BJ (cell line): ENCODE measurements around the gene CHP2. TPM values are rescaled to one million over a fixed set of nuclear protein-coding genes. Genes with fewer than 3 reads are reported as not detected.
"Not testable (repeated sequence)": the region's sequence is repeated elsewhere in the genome, so short reads cannot be mapped to it uniquely, and the experiment has no call there.

ENCODE experiments used
- CTCF ChIA-PET: fragments of 350-600 bp; formaldehyde crosslinking; extraction: SDS; loops from one replicate; lab custom pipeline; 2021; ENCODE audit warnings: antibody characterized with exemption, inconsistent platforms; lab: Yijun Ruan, JAX
- POLR2A ChIA-PET: fragments of 300-600 bp; sonication (Branson Sonifier 250); formaldehyde crosslinking; extraction: SDS; loops from one replicate; lab custom pipeline; 2021; ENCODE audit warnings: antibody characterized with exemption; lab: Charles Lee
- DNase-seq: peaks from one replicate; pipeline ENCODE4 v3.0.0-alpha.2; 2011; ENCODE audit warnings: low read depth
- H3K27me3 ChIP-seq: 2 replicates; pipeline ENCODE4 v1.6.0; 2011; ENCODE audit warnings: low read length; ENCODE audit not compliant: control insufficient read depth, insufficient read depth
- H3K36me3 ChIP-seq: 2 replicates; pipeline ENCODE4 v1.5.1; 2011; ENCODE audit warnings: low read length; ENCODE audit not compliant: control insufficient read depth, insufficient read depth
- H3K4me3 ChIP-seq: 2 replicates; pipeline ENCODE4 v1.5.1; 2011; ENCODE audit warnings: low read depth, mild to moderate bottlenecking, control low read depth, low read length
- polyA plus RNA-seq: library from polyadenylated mRNA; depleted of rRNA; stranded (reverse); fragments of >200 nt; gene quantifications from 2 replicates; pipeline ENCODE4 v1.2.3, GENCODE V29; 2011
- TF ChIP-seq, protein P1 (sequence below): IDR thresholded peaks from 2 replicates; pipeline ENCODE4 v1.5.1; 2011; ENCODE audit warnings: low read depth, mild to moderate bottlenecking, control low read depth, inconsistent platforms, low read length, moderate library complexity; ENCODE audit not compliant: insufficient read depth

The CHP2 gene
- polyA plus RNA-seq, 1 experiment, result not detected

DNA sequence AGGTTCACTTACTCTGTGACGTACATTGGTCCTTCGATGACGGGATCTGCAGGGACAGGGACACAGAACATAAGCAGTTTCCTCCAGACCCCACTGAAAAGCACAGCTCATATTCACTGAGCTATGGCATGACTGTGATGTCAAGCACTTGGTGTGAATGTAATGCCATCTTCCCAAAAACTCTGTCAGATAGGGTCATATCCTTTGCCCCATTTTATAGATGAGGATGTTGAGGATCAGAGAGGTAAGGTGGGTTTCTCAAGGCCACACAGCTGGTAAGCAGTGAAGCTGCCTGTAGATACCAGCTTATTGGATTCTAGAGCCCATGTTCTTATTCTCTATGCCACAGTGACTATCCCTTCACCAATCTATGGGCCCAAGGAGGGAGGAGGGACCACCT, 44.3 kb upstream of the CHP2 start:
- CTCF ChIA-PET, result interaction anchor here (1.7 kb wide), 1 partner anchor 10 kb away, joined by 4 read pairs; no protein-coding TSS in a partner anchor
- POLR2A ChIA-PET, result no interaction called here
- DNase-seq, result no peak
- Histone ChIP-seq H3K36me3 (no peaks in the 10 kb centered on the region), H3K27me3 (peaks cover 10% of the 10 kb centered on the region), H3K4me3 (no peak overlapping the region)
- TF ChIP-seq, protein P1, sequence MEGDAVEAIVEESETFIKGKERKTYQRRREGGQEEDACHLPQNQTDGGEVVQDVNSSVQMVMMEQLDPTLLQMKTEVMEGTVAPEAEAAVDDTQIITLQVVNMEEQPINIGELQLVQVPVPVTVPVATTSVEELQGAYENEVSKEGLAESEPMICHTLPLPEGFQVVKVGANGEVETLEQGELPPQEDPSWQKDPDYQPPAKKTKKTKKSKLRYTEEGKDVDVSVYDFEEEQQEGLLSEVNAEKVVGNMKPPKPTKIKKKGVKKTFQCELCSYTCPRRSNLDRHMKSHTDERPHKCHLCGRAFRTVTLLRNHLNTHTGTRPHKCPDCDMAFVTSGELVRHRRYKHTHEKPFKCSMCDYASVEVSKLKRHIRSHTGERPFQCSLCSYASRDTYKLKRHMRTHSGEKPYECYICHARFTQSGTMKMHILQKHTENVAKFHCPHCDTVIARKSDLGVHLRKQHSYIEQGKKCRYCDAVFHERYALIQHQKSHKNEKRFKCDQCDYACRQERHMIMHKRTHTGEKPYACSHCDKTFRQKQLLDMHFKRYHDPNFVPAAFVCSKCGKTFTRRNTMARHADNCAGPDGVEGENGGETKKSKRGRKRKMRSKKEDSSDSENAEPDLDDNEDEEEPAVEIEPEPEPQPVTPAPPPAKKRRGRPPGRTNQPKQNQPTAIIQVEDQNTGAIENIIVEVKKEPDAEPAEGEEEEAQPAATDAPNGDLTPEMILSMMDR, result no peak

DNA sequence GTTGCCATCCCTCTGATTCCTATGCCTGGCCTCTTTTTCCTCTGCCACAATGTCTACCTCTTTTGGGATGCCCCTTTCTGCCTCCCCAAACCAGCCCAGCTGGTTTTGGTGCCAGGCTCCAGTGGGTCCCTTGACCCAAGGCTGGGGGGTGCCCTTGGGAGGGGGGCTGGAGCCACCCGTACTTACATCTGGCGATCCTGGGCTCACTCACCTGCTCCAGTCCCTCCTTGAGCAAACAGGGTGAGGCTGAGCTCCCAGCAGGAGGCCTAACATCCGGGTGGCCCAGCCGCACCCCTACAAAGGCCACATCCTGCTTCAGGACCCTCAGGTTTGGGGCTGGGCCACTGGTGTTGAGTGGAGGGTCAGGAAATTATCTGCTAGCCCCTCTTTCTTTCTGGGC, 43.0 kb upstream of the CHP2 start:
- no peak for DNase-seq
- ChIA-PET POLR2A (no interaction called here), CTCF (no interaction called here)
- Histone ChIP-seq H3K4me3 (no peak overlapping the region), H3K27me3 (peaks cover 10% of the 10 kb centered on the region), H3K36me3 (no peaks in the 10 kb centered on the region)
- TF ChIP-seq, protein P1, result no peak

DNA sequence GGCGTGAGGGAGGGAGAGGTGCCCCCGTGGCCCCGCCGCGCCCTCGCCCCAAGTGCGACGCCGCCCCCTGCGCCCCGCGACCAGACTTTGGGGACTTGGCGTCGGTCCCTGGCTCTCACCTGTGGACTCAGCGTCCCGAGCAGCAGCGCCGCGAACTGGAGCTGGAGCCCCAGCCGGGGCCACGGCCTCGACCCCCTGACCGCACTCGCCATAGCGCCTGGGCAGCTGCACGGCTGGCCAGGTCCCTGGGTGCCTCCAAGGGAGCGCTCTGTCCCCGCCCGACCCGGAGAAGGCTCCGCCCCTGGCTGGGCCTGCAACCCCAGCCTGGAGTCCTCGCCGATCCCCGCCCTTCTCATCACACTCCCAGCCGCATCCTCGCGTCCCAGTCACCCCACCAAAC, 41.9 kb upstream of the CHP2 start, which contains the start of gene ERN2:
TSS of gene ERN2 (minus strand) at position 247 of the 400 bp plus-strand sequence. CDS start at position 212, 35 bp downstream.
- Histone ChIP-seq H3K36me3 (no peaks in the 10 kb centered on the region), H3K27me3 (peaks cover 13% of the 10 kb centered on the region), H3K4me3 (no peak within 1 kb of the TSS)
- DNase-seq, result no peak
- ChIA-PET POLR2A (no interaction called here), CTCF (interaction anchor here (1.4 kb wide), 1 partner anchor 15 kb away, joined by 6 read pairs; no protein-coding TSS in a partner anchor)
- TF ChIP-seq, protein P1, result no peak

DNA sequence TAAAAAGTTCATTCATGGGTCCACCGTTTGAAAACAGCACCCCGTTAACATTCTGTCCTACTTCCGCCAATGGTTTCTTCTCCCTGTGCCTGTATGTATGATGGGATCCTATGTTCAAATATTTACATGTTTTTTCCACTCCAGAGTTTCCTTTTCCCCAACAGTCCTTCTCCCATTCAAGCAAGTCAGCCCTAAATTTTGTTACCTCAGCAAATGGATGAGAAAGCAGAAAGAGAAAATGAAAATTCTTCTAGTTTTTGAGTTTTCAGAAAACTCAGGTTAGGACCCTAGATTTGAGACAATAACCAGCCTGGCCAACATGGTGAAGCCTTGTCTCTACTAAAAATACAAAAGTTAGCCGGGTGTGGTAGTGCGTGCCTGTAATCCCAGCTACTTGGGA, 38.3 kb upstream of the CHP2 start:
- DNase-seq, result no peak
- Histone ChIP-seq H3K4me3 (no peak overlapping the region), H3K27me3 (peaks cover 13% of the 10 kb centered on the region), H3K36me3 (no peaks in the 10 kb centered on the region)
- TF ChIP-seq, protein P1, result no peak
- CTCF ChIA-PET, result interaction anchor here (2.6 kb wide), 1 partner anchor 11 kb away, joined by 7 read pairs; no protein-coding TSS in a partner anchor
- POLR2A ChIA-PET, result no interaction called here

DNA sequence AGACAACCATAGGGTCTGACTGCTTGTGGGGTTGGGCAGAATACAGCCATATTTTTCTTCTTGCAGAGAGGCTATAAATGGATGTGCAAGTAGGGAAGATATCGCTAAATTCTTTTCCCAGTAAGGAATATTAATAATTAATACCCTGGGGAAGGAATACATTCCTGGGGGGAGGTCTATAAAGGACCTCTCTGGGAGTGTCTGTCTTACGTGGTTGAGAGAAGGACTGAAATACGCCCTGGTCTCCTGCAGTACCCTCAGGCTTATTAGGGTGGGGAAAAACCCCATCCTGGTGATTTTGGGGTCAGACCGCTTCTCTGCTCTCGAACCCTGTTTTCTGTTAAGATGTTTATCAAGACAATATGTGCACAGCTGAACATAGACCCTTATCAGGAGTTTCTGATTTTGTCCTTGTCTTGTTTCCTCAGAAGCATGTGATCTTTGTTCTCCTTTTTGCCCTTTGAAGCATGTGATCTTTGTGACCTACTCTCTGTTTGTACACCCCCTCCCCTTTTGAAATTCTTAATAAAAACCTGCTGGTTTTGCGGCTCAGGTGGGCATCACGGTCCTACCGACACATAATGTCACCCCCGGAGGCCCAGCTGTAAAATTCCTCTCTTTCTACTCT, 32.1 kb upstream of the CHP2 start:
- DNase-seq, H3K4me3 ChIP-seq, CTCF ChIA-PET, H3K36me3 ChIP-seq, H3K27me3 ChIP-seq, POLR2A ChIA-PET: not testable (repeated sequence)
